KBM-7 (cell line): ENCODE results near the gene HOMER2.

Experiments used
- DNase-seq: peaks from one replicate; pipeline ENCODE4 v3.0.0-alpha.2; 2015
- in situ Hi-C: fragments of 300-500 bp; cut with MboI; formaldehyde crosslinking; loops from 2 replicates; pipeline ENCODE4 v1.14.3; 2020; ENCODE audit warnings: low sequenced_read_pairs, low pct_unique_long_range_greater_than_20kb, mixed read lengths

Gene HOMER2

DNA sequence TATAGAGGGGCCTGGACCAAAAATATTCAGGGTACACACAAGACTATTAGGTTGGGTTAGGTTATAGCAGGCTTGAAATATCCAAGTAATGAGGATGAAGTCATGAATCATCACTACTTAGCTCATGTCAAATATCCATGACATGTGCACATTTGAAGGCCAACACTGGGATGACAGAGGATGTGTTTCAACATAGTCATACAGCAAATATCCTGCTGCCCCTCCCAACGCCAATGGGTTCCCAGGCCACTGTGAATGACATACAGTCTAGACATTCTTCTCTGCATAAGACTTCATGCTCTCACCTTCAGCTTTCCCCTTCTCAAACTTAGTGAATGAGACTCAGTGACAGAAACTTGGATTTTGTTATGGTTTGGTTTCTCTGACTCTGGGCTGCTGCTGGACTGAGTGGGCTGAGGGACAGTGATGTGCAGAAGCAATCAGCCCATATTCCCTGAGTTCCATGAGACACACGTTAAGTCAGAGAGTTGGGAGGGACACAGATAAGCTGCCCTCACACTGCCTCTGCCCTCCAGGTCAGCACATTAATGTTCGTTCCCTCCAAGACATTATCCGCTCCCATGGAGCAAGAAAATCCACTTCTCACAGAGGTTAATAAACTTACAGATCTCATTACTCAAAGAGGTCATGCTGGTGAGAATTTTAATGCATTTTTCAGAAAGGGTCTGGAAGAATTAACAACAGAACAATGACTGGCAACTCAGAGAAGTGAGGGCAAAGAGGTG is 15.4 kb downstream of the HOMER2 start:
- no peak for DNase-seq
- in situ Hi-C loops: no loop called here

DNA sequence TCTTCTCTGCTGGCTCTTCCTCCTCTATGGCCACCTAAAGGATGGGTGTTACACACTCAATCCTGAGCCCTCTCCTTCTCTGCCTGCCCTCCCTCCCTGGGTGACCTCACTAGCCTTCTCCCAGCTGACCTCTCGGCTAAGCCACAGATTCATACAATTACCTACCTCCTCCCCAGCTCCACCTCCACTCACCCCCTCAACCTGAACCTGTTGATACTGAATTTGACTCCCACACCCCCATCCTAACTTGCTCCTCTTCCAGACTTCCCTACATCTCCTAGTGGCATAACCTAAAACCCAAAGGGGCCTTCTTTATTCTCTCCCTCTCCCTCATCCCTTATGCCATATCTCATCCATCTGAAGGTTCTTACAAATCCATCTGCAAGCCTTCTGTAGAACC is 17.1 kb downstream of the HOMER2 start:
- no peak for DNase-seq
- in situ Hi-C loops: no loop called here

DNA sequence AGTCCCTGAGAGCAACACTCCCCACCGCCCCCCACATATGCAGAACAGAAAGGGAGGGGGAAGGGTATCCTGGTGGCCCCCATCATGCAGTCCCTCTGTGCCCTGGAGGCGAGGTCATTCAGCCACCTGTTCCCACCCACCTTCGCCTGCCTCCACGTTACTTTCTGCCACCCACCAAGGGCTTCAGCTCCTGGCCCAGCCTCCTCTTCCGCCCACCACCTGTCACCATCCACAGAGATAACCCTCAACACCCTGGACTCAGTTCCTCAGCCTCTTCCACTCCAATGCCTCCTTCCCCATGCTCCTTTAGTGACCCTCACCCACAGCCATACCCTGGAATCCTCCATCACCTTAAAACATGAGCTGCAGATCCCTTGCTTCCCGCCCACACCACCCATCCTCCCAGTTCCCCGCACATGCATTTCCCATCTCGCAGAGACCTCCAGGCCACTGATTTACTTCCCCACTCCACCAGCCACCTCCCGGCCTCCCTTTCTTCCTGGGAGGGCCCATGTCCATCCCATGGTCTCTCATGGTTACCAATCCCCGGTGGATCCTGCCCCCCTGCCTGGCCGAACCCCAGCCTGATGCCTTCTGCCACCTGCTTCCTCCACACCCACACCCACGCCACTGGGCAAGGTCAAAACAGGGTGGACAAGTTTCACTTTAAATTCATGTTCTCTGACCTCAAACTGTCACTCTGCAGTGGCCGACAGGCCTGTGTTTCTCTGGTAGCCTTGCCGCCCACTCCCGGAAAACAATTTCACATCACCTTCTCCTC is 18.2 kb downstream of the HOMER2 start:
- no peak for DNase-seq
- in situ Hi-C loops: no loop called here

DNA sequence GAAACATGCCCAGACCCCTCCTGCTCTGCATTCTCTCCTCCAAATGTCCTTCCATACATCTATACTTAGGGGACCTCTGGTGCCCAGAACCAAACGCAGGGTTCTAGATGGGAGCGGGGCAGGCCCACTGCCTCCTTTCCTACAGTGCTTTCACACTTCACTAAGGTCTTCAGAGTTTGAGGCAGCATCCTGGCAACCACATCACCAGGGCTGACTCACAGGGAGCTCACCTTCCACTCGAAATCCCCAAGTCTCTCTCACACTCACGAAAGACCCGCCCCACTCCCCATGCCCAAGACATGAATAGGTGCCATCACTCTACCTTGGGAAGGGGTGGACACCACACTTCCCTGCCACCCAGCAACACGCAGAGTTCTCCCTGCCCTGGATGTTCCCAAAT is 18.9 kb downstream of the HOMER2 start:
- in situ Hi-C loops: no loop called here
- no peak for DNase-seq

DNA sequence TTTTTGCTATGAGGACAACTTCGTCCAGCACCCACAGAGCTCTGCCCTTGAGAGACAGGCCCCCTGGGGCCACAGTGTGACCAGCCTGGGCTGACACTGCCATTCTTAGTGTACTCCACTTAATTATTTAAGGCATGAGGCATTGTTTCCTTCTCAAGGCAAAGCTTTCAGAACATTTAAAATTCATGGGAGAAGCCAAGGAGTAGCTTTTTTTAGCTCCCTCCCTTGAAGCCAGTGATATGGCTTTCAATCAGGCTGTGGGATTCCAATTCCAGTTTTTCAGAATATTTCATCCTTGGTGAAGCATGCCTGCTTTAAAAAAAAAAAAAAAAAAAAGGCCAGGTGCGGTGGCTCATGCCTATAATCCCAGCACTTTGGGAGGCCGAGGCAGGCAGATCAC is 21.3 kb downstream of the HOMER2 start:
- no peak for DNase-seq
- in situ Hi-C loops: no loop called here

DNA sequence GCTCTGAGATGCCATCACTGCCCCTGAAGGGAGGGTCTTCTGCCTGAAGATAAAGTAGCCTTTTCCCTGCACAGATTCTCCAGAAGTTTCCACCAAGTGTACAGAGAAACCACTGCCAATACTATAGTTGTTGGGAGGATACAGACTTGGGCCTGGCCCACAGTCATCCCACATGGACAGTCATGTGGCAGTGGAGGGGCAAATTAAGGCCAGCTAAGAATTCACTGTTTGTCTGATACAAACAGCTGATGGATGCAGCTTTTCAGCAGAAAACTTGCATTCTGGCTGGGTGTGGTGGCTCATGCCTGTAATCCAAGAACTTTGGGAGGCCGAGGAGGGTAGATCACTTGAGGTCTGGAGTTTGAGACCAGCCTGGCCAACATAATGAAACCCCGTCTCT is 22.1 kb downstream of the HOMER2 start:
- in situ Hi-C loops: no loop called here
- no peak for DNase-seq

DNA sequence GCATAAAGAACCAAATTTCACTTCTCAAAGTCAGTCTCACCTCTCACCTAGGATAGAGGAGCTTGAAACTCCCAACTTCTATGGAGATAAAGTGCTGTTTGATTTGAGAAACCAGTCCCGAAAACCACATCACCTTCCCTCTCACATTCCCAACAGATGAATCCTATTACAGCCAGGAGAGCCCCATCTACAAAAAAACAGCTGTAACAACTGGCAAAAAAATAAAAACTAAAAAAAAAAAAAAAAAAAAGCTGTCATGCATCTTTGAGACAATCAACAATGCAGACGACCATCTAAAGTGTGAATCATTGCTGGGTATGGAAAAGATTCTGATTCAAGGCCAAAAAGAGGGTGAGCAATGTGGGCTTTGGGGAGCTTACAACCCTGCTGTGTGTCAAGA is 23.8 kb downstream of the HOMER2 start:
- in situ Hi-C loops: no loop called here

DNA sequence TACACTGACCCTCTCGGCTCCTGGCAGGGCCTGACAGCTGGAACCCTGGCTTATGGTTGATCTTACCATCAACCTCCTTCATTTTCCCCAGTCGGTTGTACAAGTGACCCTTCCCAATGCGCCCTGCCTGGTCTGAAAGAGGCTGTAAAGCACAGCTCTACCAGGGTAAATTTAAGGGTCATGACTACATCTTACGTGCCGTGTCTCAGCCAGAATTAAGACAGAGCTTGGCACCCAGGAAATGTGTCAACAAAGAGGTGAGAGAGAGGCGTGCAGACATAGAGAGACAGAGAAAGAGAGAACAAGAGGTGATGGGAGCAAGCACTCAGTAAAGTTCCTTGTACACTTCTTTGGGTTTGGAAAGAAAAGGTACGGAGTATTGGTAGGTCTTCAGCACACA is 28.8 kb downstream of the HOMER2 start:
- in situ Hi-C loops: no loop called here
- no peak for DNase-seq

More for the DNA sequence above, 23.8 kb downstream of the HOMER2 start:
- no peak for DNase-seq

DNA sequence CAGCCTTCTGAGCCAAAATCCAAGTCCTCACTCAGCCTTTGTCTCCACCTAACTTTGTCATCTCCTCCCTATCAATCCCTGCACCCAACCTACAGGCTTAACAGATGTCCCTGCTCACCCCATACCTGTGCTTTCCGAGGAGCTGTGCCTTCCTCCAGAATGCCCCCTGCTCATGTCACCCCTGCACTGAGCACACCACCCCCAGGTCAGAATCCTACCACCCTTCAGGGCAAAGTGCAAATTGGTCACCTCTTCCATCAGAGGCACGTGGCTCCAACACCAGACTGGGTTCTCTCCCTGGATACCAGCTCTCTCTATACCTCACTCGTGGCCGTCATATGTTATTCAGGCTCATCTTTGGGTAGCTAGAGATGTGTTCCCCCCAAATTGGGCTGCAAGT is 29.8 kb downstream of the HOMER2 start:
- no peak for DNase-seq
- in situ Hi-C loops: no loop called here

DNA sequence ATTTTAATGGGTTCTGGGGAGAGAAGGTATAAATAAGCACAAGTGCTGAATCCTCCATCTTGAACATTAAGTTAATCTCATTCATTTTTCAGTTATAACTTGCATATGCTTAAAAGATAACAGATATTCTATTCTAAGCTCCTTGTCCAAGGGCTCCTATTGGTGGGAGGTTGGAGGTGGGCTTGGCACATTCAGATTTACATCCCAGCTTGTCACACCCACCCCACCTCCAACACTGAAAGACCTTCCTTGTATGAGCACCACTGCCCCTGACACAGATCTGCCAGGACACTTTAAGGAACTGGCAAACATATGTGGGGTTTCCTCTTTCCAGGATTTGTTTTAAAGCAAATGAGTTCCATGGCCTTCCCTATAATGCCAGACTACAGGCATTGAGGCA is 30.6 kb downstream of the HOMER2 start:
- in situ Hi-C loops: no loop called here
- DNase-seq: no peak

DNA sequence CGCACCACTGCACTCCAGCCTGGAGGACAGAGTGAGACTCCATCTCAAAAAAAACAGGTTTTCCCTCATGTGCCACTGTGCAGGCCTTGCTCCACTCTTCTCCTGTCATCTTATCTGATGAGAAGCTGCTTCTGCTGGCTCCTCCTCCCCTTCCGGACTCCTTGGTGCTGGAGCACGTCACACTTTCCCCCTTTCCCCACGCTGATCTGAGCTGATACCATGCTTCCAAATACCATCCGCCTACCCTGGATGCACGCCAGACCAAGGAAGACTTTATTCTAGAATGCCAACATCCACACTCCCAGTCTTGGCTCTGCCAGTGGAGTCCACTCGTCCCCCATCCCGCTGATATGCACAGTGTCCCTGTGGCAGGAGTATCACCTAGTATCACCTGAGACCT is 31.3 kb downstream of the HOMER2 start:
- in situ Hi-C loops: no loop called here
- DNase-seq: no peak

DNA sequence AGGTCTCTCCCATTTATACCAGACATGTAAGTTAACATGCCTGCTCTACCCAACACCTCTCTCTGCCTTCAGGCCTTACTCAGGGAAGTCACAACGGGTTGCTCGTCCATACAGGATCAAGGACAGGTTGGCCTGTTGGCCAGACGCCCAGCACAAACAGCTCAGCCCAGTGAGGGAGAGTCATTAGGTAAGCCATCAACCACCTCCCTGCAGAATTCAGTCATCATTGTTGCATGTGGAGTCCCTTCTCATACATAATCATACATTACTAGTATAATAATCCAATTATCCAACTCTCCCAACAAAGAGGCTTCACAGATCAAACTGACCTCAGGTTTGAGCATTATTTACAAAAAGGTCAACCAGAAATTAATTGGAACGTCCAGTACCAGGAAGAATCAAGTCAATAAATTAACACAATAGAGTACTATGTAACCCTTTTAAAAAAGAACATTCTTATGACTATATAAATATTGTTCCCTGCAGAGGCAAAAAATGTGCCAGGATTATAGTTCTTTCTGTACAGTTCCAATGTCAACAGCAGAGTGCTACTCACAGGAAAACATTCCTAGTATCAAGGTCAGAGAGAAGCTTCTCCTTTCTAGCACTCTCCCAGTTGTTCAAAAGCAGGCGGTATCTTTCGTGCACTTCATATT is 33.2 kb downstream of the HOMER2 start:
- in situ Hi-C loops: no loop called here
- DNase-seq: no peak

DNA sequence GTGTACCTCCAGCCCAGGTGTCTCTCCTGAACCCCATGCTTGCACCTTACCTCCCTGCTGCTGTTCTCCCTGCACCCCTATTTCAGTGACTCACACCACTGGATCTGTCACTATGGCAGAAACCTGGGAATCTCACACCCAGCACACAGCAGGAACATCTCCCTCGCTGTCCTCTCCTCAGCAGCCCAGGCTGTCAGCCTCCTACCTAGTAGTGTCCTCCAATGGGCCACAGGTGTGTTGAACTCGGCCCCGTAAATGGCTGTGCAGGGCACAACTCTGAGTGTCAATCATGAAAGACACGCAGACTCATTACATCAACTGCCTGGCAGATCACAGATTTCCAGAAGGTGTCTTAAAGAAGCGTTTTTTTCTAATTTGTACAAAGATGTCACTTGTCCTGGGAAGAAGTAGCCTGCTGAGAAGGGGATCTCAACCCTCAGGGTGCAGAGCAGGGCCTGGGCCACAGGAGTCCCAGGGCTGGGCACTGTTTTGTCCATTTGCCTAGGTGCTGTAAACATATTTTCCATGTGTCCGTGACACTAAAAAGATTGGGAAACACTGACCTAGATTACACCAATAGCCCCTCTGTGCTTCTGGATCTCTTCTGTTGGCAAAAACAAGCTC is 33.8 kb downstream of the HOMER2 start:
- no peak for DNase-seq
- in situ Hi-C loops: no loop called here

DNA sequence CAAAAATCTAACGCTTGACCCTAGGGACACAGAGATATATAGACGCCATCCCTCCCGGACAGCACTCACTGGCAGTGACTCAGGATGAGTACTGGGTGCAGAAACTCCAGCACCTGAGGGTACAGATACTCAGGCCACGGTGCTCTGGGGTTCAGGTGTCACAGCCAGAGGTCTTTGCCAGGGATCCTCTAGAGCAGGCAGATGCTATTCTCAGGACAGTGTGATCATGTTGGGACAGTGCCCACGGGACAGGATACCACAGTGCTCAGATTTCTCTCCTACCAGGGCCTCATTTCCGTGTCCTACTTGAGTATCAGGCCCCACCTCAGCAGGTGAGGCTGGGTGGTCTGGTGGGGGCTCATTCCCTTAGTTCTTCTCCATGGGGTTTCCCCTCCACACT is 34.4 kb downstream of the HOMER2 start:
- no peak for DNase-seq
- in situ Hi-C loops: no loop called here

DNA sequence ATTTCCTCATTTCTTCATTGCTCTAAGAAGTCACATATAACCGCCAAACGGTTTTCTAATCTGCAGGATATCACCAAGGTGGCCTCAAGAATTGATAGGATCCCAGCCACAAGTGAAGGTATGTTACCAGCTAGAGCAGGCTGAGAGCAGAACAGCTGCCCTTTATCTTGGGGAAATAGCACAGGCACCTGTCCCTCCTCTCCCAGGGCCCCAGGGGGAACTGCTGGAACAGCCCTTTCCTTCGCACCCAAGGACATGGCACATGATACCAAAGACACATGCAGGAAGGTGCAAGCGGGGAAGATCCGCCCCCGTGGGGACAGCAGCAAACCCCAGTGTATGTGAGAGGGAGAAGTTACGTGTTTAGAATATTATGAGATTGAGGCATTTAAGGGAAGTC is 35.3 kb downstream of the HOMER2 start:
- in situ Hi-C loops: no loop called here
- peak; percentile 37 for DNase-seq

DNA sequence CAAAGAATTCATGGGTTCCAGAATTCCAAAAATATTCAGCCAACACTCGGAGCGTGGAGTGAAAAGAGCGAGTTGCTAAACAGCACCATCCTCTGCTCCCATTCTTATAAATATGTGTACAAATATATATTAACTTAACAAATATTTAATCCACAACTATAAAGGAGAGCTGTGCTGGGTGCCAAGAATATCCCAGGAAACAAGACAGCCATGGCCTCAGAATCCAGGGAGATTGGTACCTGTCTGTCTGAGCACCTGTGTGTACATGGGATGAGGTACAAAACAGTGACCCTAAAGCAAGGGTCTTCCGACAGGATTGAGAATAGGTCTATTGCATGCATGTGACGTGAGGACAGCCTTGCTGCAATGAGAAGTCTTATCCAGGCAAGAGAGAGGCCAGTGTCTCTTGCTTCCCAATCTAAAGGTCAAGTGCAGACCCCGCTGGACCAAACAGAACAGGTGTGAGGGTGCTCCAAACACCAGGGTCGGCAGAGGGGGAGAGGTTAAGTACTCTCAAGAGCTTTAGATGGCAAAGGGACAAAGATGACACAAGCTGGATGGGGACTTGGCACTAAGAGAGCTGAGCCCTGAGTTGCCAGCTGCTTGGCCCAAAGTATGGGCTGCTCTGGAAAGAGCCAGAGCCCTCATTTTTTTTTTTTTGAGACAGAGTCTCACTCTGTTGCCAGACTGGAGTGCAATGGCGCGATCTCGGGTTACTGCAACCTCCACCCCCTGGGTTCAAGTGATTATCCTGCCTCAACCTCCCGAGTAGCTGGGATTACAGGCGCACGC is 36.2 kb downstream of the HOMER2 start:
- in situ Hi-C loops: no loop called here
- DNase-seq: no peak

DNA sequence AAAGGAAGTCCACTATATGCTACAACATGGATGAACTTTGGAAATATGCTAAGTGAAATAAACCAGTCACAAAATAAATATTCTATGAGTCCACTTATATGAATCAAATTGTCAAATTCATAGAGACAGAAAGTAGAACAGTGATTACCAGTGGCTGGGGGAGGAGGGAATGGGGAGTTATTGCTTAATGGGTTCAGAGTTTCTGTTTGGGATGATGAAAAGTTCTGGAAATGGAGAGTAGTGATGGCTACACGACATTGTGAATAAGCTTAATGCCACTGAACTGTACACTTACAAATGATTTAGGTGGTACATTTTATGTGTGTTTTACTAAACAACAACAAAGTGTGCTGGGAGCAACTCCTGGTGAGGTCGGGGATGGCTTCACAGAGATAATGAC is 38.1 kb downstream of the HOMER2 start:
- in situ Hi-C loops: no loop called here
- DNase-seq: no peak

DNA sequence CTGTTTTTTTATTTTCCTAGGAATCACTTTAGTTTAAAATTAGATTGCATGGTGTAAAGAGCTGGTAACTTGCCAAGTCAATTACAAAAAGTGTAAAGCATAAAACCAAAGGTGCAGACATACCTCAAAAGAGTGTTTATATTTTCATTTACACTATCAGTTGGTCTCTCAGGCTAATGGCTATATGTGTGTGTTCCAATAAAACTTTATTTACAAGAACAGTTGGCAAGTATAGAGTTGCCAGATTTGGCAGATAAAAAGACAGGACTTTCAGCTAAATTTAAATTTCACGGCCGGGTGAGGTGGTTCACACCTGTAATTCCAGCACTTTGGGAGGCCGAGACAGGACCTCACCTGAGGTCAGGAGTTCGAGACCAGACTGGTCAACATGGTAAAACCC is 41.1 kb downstream of the HOMER2 start:
- in situ Hi-C loops: no loop called here
- DNase-seq: no peak

DNA sequence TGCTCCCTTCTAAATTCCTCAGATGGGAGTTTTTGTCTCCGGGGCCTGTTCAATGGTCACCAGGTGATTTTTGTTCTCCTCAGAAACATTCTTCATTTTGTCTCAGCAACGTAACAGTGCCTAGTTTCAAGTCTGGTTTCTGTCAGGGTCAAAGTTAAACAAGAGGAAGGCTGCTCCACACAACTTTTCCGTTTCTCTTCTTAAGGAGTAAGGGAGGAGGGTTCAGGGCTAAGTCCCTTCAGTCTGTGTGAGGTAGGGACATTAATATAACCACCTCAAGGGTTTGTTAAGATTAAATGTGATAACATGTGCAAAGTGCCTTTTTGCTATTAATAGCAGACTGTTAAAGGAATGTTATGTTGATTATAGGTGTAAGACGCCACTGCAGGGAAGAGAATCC is 41.8 kb downstream of the HOMER2 start:
- DNase-seq: peak; percentile 55
- in situ Hi-C loops: no loop called here
